Measurements from ENCODE around the gene UBE2O.

GRCh38 chr17:76379275-76379641, 73.7 kb downstream of the UBE2O start:
- TF ChIP-seq CTCF (IDR thresholded peaks at IDR 0.05; ENCODE audit: insufficient read depth, low read depth, low read length) = no peak
- TF ChIP-seq EZH2 (IDR thresholded peaks at IDR 0.05; ENCODE audit: insufficient read depth, low read length) = no peak
